Thyroid gland (tissue), 4 donors: Measurements from ENCODE around the gene ALDH9A1.

ENCODE experiments used
- POLR2A ChIP-seq, 2 donors: fragments of 450-650 bp; IDR thresholded peaks; one replicate each; pipeline ENCODE4 v1.6.1; 2017; ENCODE audit warnings: antibody characterized with exemption in 2 of 2, mild to moderate bottlenecking in 2 of 2, moderate library complexity in 1 of 2
- TF ChIP-seq, protein P1 (sequence below), 6 experiments: fragments of 200-600 bp in 3 of 6; fragments of 450-650 bp in 3 of 6; sonication (generic) in 3 of 6; IDR thresholded peaks; one replicate each; pipeline ENCODE4 v1.5.1; 2016 to 2019; ENCODE audit warnings: antibody characterized with exemption in 6 of 6, mild to moderate bottlenecking in 2 of 6, inconsistent platforms in 1 of 6, moderate library complexity in 1 of 6

- TF ChIP-seq, protein P1, sequence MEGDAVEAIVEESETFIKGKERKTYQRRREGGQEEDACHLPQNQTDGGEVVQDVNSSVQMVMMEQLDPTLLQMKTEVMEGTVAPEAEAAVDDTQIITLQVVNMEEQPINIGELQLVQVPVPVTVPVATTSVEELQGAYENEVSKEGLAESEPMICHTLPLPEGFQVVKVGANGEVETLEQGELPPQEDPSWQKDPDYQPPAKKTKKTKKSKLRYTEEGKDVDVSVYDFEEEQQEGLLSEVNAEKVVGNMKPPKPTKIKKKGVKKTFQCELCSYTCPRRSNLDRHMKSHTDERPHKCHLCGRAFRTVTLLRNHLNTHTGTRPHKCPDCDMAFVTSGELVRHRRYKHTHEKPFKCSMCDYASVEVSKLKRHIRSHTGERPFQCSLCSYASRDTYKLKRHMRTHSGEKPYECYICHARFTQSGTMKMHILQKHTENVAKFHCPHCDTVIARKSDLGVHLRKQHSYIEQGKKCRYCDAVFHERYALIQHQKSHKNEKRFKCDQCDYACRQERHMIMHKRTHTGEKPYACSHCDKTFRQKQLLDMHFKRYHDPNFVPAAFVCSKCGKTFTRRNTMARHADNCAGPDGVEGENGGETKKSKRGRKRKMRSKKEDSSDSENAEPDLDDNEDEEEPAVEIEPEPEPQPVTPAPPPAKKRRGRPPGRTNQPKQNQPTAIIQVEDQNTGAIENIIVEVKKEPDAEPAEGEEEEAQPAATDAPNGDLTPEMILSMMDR (IDR thresholded peaks at IDR 0.05) = no peak
- TF ChIP-seq POLR2A (IDR thresholded peaks at IDR 0.05) = no peak
Measured at GRCh38 chr1:165616054-165616612, 82.2 kb downstream of the ALDH9A1 start.
